ENCODE results near the gene DDA1.

GRCh38 chr19:17281391-17282304 is 27.7 kb upstream of the DDA1 start, which contains the start of gene ANKLE1:
- TF ChIP-seq RAD21 (IDR thresholded peaks at IDR 0.05; ENCODE audit: insufficient read depth, low read depth, low read length) (no peak), NFIC (IDR thresholded peaks at IDR 0.05; ENCODE audit: low read depth, low read length) (no peak), HSF1 (IDR thresholded peaks at IDR 0.05; ENCODE audit: low read depth, low read length) (no peak), FOS (IDR thresholded peaks at IDR 0.05; ENCODE audit: borderline replicate concordance, extremely low read depth, insufficient read length) (no peak), NFYB (IDR thresholded peaks at IDR 0.05; ENCODE audit: insufficient read depth, low read depth, low read length) (no peak)

Data from GM12878 (cell line).